IMR-90 (cell line): ENCODE results near the gene RPL10. TPM values are rescaled to one million over a fixed set of nuclear protein-coding genes. Genes with fewer than 3 reads are reported as not detected.
A peak's percentile ranks its signal among the peaks of the same experiment; 100 is the strongest.

ENCODE experiments used
- ATAC-seq: fragments of 200-7000 bp; cut with Tn5 transposase; 2 replicates; pipeline ENCODE4 v1.9.1; 2020; ENCODE audit warnings: low read depth, mild to moderate bottlenecking, moderate library complexity
- BruUV-seq: library from RNA; stranded (reverse); fragments of 400-500 nt; replicated peaks from 2 replicates; lab custom pipeline; 2021; lab: Mats Ljungman, UMichigan
- CTCF ChIA-PET: fragments of 300-600 bp; formaldehyde crosslinking; extraction: SDS; loops from one replicate; lab custom pipeline; 2021; ENCODE audit warnings: antibody characterized with exemption; lab: Yijun Ruan, JAX
- POLR2A ChIA-PET: fragments of 300-600 bp; sonication (Branson Sonifier 250); formaldehyde crosslinking; loops from one replicate; lab custom pipeline; 2022; ENCODE audit warnings: antibody characterized with exemption; ENCODE audit not compliant: unreplicated experiment; lab: Charles Lee
- DNase-seq: peaks from one replicate; pipeline ENCODE4 v3.0.0; 2013
- H2AFZ ChIP-seq: replicated peaks from 2 replicates; pipeline ENCODE3; 2013; ENCODE audit warnings: low read length, mild to moderate bottlenecking; ENCODE audit not compliant: poor library complexity
- H2AK5ac ChIP-seq: 2 replicates; pipeline ENCODE4 v1.6.1; 2013; ENCODE audit warnings: low read depth, low read length, inconsistent platforms
- H2AK9ac ChIP-seq: replicated peaks from 2 replicates; pipeline ENCODE3; 2013; ENCODE audit warnings: mild to moderate bottlenecking, low read depth, low read length, moderate library complexity; ENCODE audit not compliant: poor library complexity
- H2BK120ac ChIP-seq: 2 replicates; pipeline ENCODE4 v1.6.1; 2013; ENCODE audit warnings: low read depth, low read length, inconsistent platforms
- H2BK15ac ChIP-seq: 3 replicates; pipeline ENCODE4 v1.6.1; 2013; ENCODE audit warnings: low read depth, low read length, inconsistent platforms
- H2BK20ac ChIP-seq: 2 replicates; pipeline ENCODE4 v1.6.1; 2013; ENCODE audit warnings: low read depth, mild to moderate bottlenecking, inconsistent platforms, low read length, moderate library complexity
- H2BK5ac ChIP-seq: 2 replicates; pipeline ENCODE4 v1.6.1; 2013; ENCODE audit warnings: mild to moderate bottlenecking, low read depth, low read length, inconsistent platforms; ENCODE audit not compliant: poor library complexity, severe bottlenecking
- H3K14ac ChIP-seq: replicated peaks from 2 replicates; pipeline ENCODE4 v1.6.1; 2013; ENCODE audit warnings: low read depth, low read length, inconsistent platforms
- H3K18ac ChIP-seq: 2 replicates; pipeline ENCODE4 v1.6.1; 2013; ENCODE audit warnings: low read depth, low read length, control low read depth
- H3K23ac ChIP-seq: 2 replicates; pipeline ENCODE4 v1.6.1; 2013; ENCODE audit warnings: low read depth, low read length, inconsistent platforms
- H3K27ac ChIP-seq: 2 replicates; pipeline ENCODE4 v1.5.1; 2013; ENCODE audit warnings: mild to moderate bottlenecking, control low read depth, low read length; ENCODE audit not compliant: insufficient read depth
- H3K27me3 ChIP-seq: 2 replicates; pipeline ENCODE4 v1.6.1; 2013; ENCODE audit warnings: low read length; ENCODE audit not compliant: control insufficient read depth, insufficient read depth
- H3K36me3 ChIP-seq: 2 replicates; pipeline ENCODE4 v1.6.1; 2013; ENCODE audit warnings: low read length, mixed read lengths; ENCODE audit not compliant: control insufficient read depth, insufficient read depth
- H3K4ac ChIP-seq: 2 replicates; pipeline ENCODE4 v1.6.1; 2013; ENCODE audit warnings: low read depth, low read length, inconsistent platforms
- H3K4me1 ChIP-seq: 2 replicates; pipeline ENCODE4 v1.6.1; 2013; ENCODE audit warnings: low read length, mixed read lengths; ENCODE audit not compliant: control insufficient read depth, insufficient read depth
- H3K4me2 ChIP-seq: 2 replicates; pipeline ENCODE4 v1.6.1; 2013; ENCODE audit warnings: low read depth, mild to moderate bottlenecking, control low read depth, low read length, moderate library complexity
- H3K4me3 ChIP-seq: 2 replicates; pipeline ENCODE4 v1.5.1; 2013; ENCODE audit warnings: low read depth, mild to moderate bottlenecking, control low read depth, low read length, moderate library complexity; ENCODE audit not compliant: insufficient read depth
- H3K56ac ChIP-seq: 2 replicates; pipeline ENCODE4 v1.6.1; 2013; ENCODE audit warnings: low read length, inconsistent platforms; ENCODE audit not compliant: insufficient read depth; ENCODE audit errors: extremely low read depth
- H3K79me1 ChIP-seq, 2 experiments: 2 replicates each; pipeline ENCODE4 v1.6.1; 2013; ENCODE audit warnings: low read length in 2 of 2, inconsistent platforms in 1 of 2, low read depth in 1 of 2
- H3K9ac ChIP-seq: 2 replicates; pipeline ENCODE4 v1.6.1; 2013; ENCODE audit warnings: low read depth, low read length, control low read depth
- H3K9me1 ChIP-seq: 2 replicates; pipeline ENCODE4 v1.6.1; 2013; ENCODE audit warnings: low read length, inconsistent platforms; ENCODE audit not compliant: insufficient read depth
- H3K9me3 ChIP-seq: 2 replicates; pipeline ENCODE4 v1.6.1; 2013; ENCODE audit warnings: low read length; ENCODE audit not compliant: control insufficient read depth, insufficient read depth
- H4K20me1 ChIP-seq: 2 replicates; pipeline ENCODE4 v1.6.1; 2013; ENCODE audit warnings: low read length, inconsistent platforms; ENCODE audit not compliant: insufficient read depth
- H4K5ac ChIP-seq: 2 replicates; pipeline ENCODE4 v1.6.1; 2013; ENCODE audit warnings: mild to moderate bottlenecking, low read depth, low read length, control low read depth
- H4K8ac ChIP-seq, 2 experiments: 2 replicates each; pipeline ENCODE4 v1.6.1; 2013; ENCODE audit warnings: low read depth in 2 of 2, low read length in 2 of 2, control low read depth in 1 of 2, inconsistent platforms in 1 of 2
- H4K91ac ChIP-seq: 2 replicates; pipeline ENCODE4 v1.6.1; 2013; ENCODE audit warnings: low read depth, low read length, inconsistent platforms; ENCODE audit not compliant: insufficient read depth
- WGBS, 2 experiments: methylation state at CpG; one replicate each; pipeline versions ENCODE4 v1.1.5 to v1.1.7; 2013; ENCODE audit warnings: missing lambda C conversion rate in 2 of 2; ENCODE audit not compliant: insufficient read length in 1 of 2; ENCODE audit errors: extremely low coverage in 2 of 2; 5-methylcytosine and 5-hydroxymethylcytosine counted together
- dilution Hi-C: fragments of 300-500 bp; cut with HindIII; formaldehyde crosslinking; loops from one replicate; pipeline ENCODE4 v1.14.3; 2018; ENCODE audit warnings: low sequenced_read_pairs; ENCODE audit not compliant: unreplicated experiment
- in situ Hi-C: fragments of 300-500 bp; cut with MboI; formaldehyde crosslinking; loops from 3 replicates; pipeline ENCODE4 v1.14.3; 2019; ENCODE audit warnings: low sequenced_read_pairs, inconsistent platforms, mixed read lengths
- intact Hi-C: fragments of 100-400 bp; cut with micrococcal nuclease; formaldehyde crosslinking; loops from 2 replicates; pipeline ENCODE4 v1.10.0; 2022
- polyA plus RNA-seq, 3 experiments: library from polyadenylated mRNA; depleted of rRNA; stranded (reverse); fragments of >200 nt; gene quantifications; 2 replicates each; pipeline ENCODE4 v1.2.3, GENCODE V29; 2012; ENCODE audit warnings: low replicate concordance in 1 of 3
- total RNA-seq: library from RNA; depleted of rRNA; stranded (reverse); fragments of >200 nt; gene quantifications from 2 replicates; pipeline ENCODE4 v1.2.3, GENCODE V29; 2012
- TF ChIP-seq, protein P1 (sequence below): conservative IDR thresholded peaks from 2 replicates; pipeline ENCODE4 v1.5.1; 2012; ENCODE audit warnings: mild to moderate bottlenecking, low read depth, low read length, improper control_type of control experiment

The RPL10 gene
- total and polyA plus RNA-seq, 2 of the 4 experiments (the other 2 are of a cell fraction) = 1,582 to 7,467 TPM

DNA sequence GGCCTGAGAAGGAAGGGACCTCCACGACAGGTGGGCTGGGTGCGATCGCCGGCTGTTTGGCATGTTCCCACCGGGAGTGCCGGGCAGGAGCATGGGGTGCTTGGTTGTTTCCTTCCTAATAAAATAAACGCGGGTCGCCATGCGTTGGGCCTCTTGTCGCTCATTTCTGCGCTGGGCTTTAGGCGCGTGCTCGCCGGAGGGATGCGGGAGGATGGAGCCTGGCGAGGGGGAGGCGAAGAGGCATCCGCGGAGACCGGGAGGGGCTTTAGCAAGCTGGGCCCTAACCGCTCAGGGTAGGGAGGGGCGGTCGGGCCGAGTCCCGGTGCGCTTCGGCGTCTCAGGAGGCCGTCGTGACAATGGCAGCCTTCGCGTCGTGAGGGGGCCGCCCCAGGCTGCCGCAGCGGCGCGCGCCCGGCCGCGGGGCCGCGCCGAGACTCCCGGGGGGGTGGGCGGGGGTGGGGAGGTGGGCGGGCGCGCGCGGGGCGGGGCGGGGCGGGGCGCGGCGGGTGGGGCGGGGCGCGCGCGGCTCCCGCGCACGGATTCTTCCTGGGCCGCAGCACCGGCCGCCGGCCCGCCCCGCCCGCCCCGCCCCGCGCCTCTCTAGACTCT is 38.3 kb downstream of the RPL10 start:
- TF ChIP-seq, protein P1, sequence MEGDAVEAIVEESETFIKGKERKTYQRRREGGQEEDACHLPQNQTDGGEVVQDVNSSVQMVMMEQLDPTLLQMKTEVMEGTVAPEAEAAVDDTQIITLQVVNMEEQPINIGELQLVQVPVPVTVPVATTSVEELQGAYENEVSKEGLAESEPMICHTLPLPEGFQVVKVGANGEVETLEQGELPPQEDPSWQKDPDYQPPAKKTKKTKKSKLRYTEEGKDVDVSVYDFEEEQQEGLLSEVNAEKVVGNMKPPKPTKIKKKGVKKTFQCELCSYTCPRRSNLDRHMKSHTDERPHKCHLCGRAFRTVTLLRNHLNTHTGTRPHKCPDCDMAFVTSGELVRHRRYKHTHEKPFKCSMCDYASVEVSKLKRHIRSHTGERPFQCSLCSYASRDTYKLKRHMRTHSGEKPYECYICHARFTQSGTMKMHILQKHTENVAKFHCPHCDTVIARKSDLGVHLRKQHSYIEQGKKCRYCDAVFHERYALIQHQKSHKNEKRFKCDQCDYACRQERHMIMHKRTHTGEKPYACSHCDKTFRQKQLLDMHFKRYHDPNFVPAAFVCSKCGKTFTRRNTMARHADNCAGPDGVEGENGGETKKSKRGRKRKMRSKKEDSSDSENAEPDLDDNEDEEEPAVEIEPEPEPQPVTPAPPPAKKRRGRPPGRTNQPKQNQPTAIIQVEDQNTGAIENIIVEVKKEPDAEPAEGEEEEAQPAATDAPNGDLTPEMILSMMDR = no peak
- Histone ChIP-seq H3K4me1 (peaks cover 3% of the 10 kb centered on the region), H4K91ac (no peak overlapping the region), H2AFZ (peak overlapping the region; percentile 89), H2BK20ac (no peak overlapping the region), H3K56ac (no peak overlapping the region), H3K9me1 (no peaks in the 10 kb centered on the region), H3K27me3 (no peaks in the 10 kb centered on the region), H2AK9ac (peak overlapping the region; percentile 94), H3K14ac (peak overlapping the region; percentile 71; the same call in 1 of the 2 replicates), H3K27ac (peak overlapping the region; percentile 95), H3K23ac (peak overlapping the region; percentile 78; the same call in 1 of the 2 replicates), H3K9me3 (no peaks in the 10 kb centered on the region), H3K4me3 (peak overlapping the region; percentile 98), H2AK5ac (peak overlapping the region; percentile 67), H2BK15ac (no peak overlapping the region), H4K20me1 (peaks cover 14% of the 10 kb centered on the region), H2BK120ac (no peak overlapping the region), H4K5ac (peak overlapping the region; percentile 12; the same call in 1 of the 2 replicates), H2BK5ac (peak overlapping the region; percentile 100), H3K4ac (peak overlapping the region; percentile 77), H4K8ac (peak overlapping the region; percentile 60 to 70; a peak in 2 of 4 replicates), H3K4me2 (peak overlapping the region; percentile 86), H3K18ac (no peak overlapping the region), H3K9ac (peak overlapping the region; percentile 87), H3K36me3 (peaks cover 46% of the 10 kb centered on the region), H3K79me1 (peaks cover 0 to 14% of the 10 kb centered on the region in 2 experiments; a peak in 1 of 4 replicates)
- in situ Hi-C loops (no loop called here), dilution Hi-C loops (no loop called here), intact Hi-C loops (no loop called here)
- BruUV-seq = no TSS peak
- ATAC-seq (peak; percentile 73), DNase-seq (no peak)
- POLR2A ChIA-PET = no interaction called here
- 63% methylated on average over 12 of the region's 78 CpGs; no CpG with 5 or more reads in 1 of the 2 experiments for WGBS, 2 experiments
- CTCF ChIA-PET = no interaction called here
